GM12891 (cell line): ENCODE measurements around the gene C4orf50.

Experiments
- POLR2A ChIP-seq: IDR thresholded peaks from 2 replicates; pipeline ENCODE4 v1.6.1; 2011; ENCODE audit warnings: low read depth, low read length, control low read depth
- TAF1 ChIP-seq: IDR thresholded peaks from 2 replicates; pipeline ENCODE4 v1.6.1; 2011; ENCODE audit warnings: low read depth, low read length, control low read depth

DNA sequence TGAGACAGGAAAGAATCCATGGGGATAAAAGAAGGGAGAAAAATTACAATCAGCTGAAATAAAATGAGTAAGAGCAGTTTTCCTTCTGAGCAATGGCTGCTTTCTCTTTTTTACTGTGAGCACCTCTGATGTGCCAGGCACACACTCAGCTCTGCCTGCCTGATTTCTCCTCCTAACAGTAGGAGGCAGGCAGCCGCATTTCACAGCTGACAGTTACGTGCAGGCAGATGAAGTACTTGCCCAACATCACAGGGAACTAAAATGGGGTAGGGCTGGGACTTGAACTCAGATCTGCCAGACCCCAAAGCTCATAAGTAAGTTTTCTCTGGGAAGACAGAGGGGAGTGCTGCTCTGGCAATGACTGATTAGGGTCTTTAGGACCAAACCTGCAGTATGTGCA, 54.6 kb downstream of the C4orf50 start:
- TF ChIP-seq POLR2A (no peak), TAF1 (no peak)
